Measurements from ENCODE around the gene TMCC3. TPM values are rescaled to one million over a fixed set of nuclear protein-coding genes. Genes with fewer than 3 reads are reported as not detected.

The TMCC3 gene
- total RNA-seq, 1 experiment from 2014 or later: 0.92 TPM

GRCh38 chr12:94587266-94588241 lies 62.8 kb downstream of the TMCC3 start:
- ATAC-seq: no peak; the same call in 1 of the 2 replicates
- no peak overlapping the region for H3K27ac ChIP-seq (ENCODE audit: low read length)
- no peak overlapping the region for H3K4me3 ChIP-seq (ENCODE audit: low read depth in 2 of 2, low read length in 2 of 2)
- no peaks in the 10 kb centered on the region for H3K36me3 ChIP-seq (ENCODE audit: control insufficient read depth, insufficient read depth, low read length)
- H3K27me3 ChIP-seq (ENCODE audit: control insufficient read depth, insufficient read depth, low read length): no peaks in the 10 kb centered on the region
- POLR2A ChIA-PET: no interaction called here
- H3K4me1 ChIP-seq (ENCODE audit: control insufficient read depth, insufficient read depth, low read length): no peaks in the 10 kb centered on the region
- CTCF ChIA-PET: interaction anchor here (0.5 kb wide), 1 partner anchor 333 kb away, joined by 3 read pairs; no protein-coding TSS in a partner anchor
- intact Hi-C loops (cut with micrococcal nuclease; ENCODE audit: unreplicated experiment) (no loop called here), in situ Hi-C loops (cut with HindIII; ENCODE audit: low pct_unique_long_range_greater_than_20kb, low sequenced_read_pairs) (no loop called here)
- no peak for DNase-seq (ENCODE audit: low read depth, low spot score)
- TF ChIP-seq REST (IDR thresholded peaks at IDR 0.05; ENCODE audit: insufficient read depth in 1 of 2, low read depth in 2 of 2, low read length in 1 of 2): no peak
- TF ChIP-seq POLR2AphosphoS5 (IDR thresholded peaks at IDR 0.05; ENCODE audit: low read depth, low read length): no peak
- no peak for TF ChIP-seq CTCF (IDR thresholded peaks at IDR 0.05)
- TF ChIP-seq TCF7L2 (IDR thresholded peaks at IDR 0.05; ENCODE audit: low read depth, low read length): no peak
- no peak for TF ChIP-seq SIN3A (IDR thresholded peaks at IDR 0.05; ENCODE audit: borderline replicate concordance, insufficient read depth, low read depth, low read length)
- no TSS peak for BruUV-seq (replicated peaks)
- no peaks in the 10 kb centered on the region for H3K9me3 ChIP-seq (ENCODE audit: control insufficient read depth, insufficient read depth, low read depth, low read length)

GRCh38 chr12:94586589-94587259 lies 63.6 kb downstream of the TMCC3 start:
- ATAC-seq (peak; percentile 62; the same call in 1 of the 2 replicates), DNase-seq (ENCODE audit: low read depth, low spot score) (no peak)
- ChIA-PET CTCF (interaction anchor here (0.5 kb wide), 1 partner anchor 334 kb away, joined by 3 read pairs; no protein-coding TSS in a partner anchor), POLR2A (no interaction called here)
- TF ChIP-seq TCF7L2 (IDR thresholded peaks at IDR 0.05; ENCODE audit: low read depth, low read length) (no peak), POLR2AphosphoS5 (IDR thresholded peaks at IDR 0.05; ENCODE audit: low read depth, low read length) (no peak), SIN3A (IDR thresholded peaks at IDR 0.05; ENCODE audit: borderline replicate concordance, insufficient read depth, low read depth, low read length) (no peak), REST (IDR thresholded peaks at IDR 0.05; ENCODE audit: insufficient read depth in 1 of 2, low read depth in 2 of 2, low read length in 1 of 2) (no peak), CTCF (IDR thresholded peaks at IDR 0.05) (no peak)
- Histone ChIP-seq H3K4me1 (ENCODE audit: control insufficient read depth, insufficient read depth, low read length) (no peaks in the 10 kb centered on the region), H3K27ac (ENCODE audit: low read length) (no peak overlapping the region), H3K36me3 (ENCODE audit: control insufficient read depth, insufficient read depth, low read length) (no peaks in the 10 kb centered on the region), H3K27me3 (ENCODE audit: control insufficient read depth, insufficient read depth, low read length) (no peaks in the 10 kb centered on the region), H3K9me3 (ENCODE audit: control insufficient read depth, insufficient read depth, low read depth, low read length) (no peaks in the 10 kb centered on the region), H3K4me3 (ENCODE audit: low read depth in 2 of 2, low read length in 2 of 2) (no peak overlapping the region)
- BruUV-seq (replicated peaks): no TSS peak
- intact Hi-C loops (cut with micrococcal nuclease; ENCODE audit: unreplicated experiment): no loop called here
- in situ Hi-C loops (cut with HindIII; ENCODE audit: low pct_unique_long_range_greater_than_20kb, low sequenced_read_pairs): no loop called here

All from Panc1 (cell line).